ENCODE results near the gene WDR31. TPM values are rescaled to one million over a fixed set of nuclear protein-coding genes. Genes with fewer than 3 reads are reported as not detected.
A peak's percentile ranks its signal among the peaks of the same experiment; 100 is the strongest.

WDR31 gene
- total and polyA plus RNA-seq, 4 donors = 1.8 to 7.0 (median 4.0) TPM

GRCh38 chr9:113281356-113281755 lies 58.7 kb downstream of the WDR31 start:
- no peak for ATAC-seq (ENCODE audit: insufficient read depth, low FRiP score)
- WGBS, 2 donors = 97 to 98% methylated on average over 4 of the region's 4 CpGs

DNA sequence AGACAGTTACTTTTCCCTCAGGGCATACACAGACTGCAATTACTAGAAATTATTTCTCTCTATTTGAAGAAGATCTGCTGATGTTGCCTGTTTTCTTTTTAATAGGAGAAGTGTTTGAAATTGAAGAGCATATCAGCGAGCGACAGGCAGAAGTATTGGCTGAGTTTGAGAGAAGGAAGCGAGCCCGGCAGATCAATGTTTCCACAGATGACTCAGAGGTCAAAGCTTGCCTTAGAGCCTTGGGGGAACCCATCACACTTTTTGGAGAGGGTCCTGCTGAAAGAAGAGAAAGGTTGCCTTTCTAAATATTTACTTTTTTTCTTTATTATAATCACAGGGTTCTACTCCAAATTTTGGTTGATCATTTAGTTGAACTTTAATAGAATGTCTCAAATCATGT lies 61.2 kb downstream of the WDR31 start:
- DNase-seq (no peak), ATAC-seq (ENCODE audit: insufficient read depth, low FRiP score) (no peak)
- Histone ChIP-seq H3K36me3 (ENCODE audit: control insufficient read depth in 4 of 4, insufficient read depth in 4 of 4, low read length in 4 of 4) (peaks cover 26 to 43% (median 38%) of the 10 kb centered on the region in 4 donors), H3K9ac (ENCODE audit: insufficient read depth in 1 of 2, low read length in 2 of 2) (no peak overlapping the region), H3K9me3 (ENCODE audit: control insufficient read depth in 4 of 4, insufficient read depth in 3 of 4, low read length in 3 of 4) (no peaks in the 10 kb centered on the region), H3K27me3 (ENCODE audit: control insufficient read depth in 3 of 3, insufficient read depth in 3 of 3, low read length in 2 of 3) (no peaks in the 10 kb centered on the region), H3K4me1 (ENCODE audit: control insufficient read depth in 5 of 5, insufficient read depth in 5 of 5, low read length in 5 of 5) (peaks cover 0 to 18% (median 7%) of the 10 kb centered on the region in 5 donors), H3K27ac (ENCODE audit: low read depth in 1 of 2, low read length in 1 of 2) (no peak overlapping the region), H3K4me3 (no peak overlapping the region)
- TF ChIP-seq CTCF (IDR thresholded peaks at IDR 0.05; ENCODE audit: control extremely low read depth, extremely low read depth) = no peak
- WGBS, 2 donors = 91 to 93% methylated on average over 4 of the region's 4 CpGs

More at GRCh38 chr9:113281356-113281755, 58.7 kb downstream of the WDR31 start:
- peaks cover 0 to 4% (median 2%) of the 10 kb centered on the region in 5 donors for H3K4me1 ChIP-seq (ENCODE audit: control insufficient read depth in 5 of 5, insufficient read depth in 5 of 5, low read length in 5 of 5)
- H3K9me3 ChIP-seq (ENCODE audit: control insufficient read depth in 4 of 4, insufficient read depth in 3 of 4, low read length in 3 of 4) = no peaks in the 10 kb centered on the region
- no peak for TF ChIP-seq CTCF (IDR thresholded peaks at IDR 0.05; ENCODE audit: control extremely low read depth, extremely low read depth)
- H3K27ac ChIP-seq (ENCODE audit: low read depth in 1 of 2, low read length in 1 of 2) = no peak overlapping the region
- H3K36me3 ChIP-seq (ENCODE audit: control insufficient read depth in 4 of 4, insufficient read depth in 4 of 4, low read length in 4 of 4) = peaks cover 34 to 60% (median 52%) of the 10 kb centered on the region in 4 donors
- no peak overlapping the region for H3K9ac ChIP-seq (ENCODE audit: insufficient read depth in 1 of 2, low read length in 2 of 2)
- no peak for DNase-seq
- no peak overlapping the region for H3K4me3 ChIP-seq
- H3K27me3 ChIP-seq (ENCODE audit: control insufficient read depth in 3 of 3, insufficient read depth in 3 of 3, low read length in 2 of 3) = no peaks in the 10 kb centered on the region

DNA sequence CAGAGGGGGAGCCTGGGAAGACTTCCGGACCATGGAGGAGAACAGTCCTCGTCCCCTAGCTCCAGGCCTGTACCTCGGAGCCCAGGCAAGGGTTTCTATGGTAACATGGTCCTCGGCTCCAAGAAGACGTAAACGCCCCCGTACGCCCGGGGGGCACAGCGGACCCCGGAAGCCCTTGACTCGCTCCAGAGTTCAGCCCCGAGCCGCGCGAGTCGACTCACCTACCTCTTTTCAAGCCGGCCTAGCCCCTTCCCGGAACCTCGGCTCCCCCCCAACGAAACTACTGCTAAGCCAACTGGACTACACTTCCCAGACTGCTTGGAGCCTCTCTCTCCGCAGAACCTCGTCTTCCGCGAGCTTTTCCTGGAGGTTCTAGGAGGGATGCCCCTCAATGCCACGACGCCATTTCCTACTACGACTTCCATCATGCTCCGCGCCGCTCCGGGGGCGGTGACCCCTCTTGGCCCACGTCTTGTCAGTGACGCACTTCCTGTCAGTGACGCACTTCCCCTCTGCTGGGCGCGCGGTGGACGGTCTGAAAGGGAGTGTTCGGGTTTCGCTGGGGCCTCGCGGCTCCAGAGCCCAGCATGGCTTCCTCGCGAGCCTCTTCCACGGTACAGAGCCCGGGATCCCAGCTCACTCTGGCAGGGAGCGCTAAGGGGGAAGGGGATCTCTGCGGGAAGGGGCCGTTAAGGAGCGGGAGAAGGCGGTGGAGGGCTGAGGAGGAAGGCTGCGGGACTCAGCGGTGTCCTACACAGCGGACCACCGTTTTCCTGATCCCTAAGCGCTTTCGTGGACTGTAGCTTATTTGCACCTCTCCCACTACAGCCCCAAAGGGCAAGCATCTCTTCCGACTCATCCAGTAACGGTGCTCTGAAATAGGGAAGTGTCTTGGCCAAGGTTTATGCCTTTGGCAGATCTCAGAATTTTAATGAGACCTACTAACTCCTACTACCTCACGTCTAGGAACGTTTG lies 64.6 kb downstream of the WDR31 start, which contains the start of the genes CDC26 and PRPF4:
Gene CDC26, minus strand, starts transcription at position 416 of the 975 bp plus-strand sequence. CDS start 3,065 bp downstream, outside the sequence.
Gene PRPF4, plus strand, starts transcription at position 502 of the 975 bp plus-strand sequence. Its CDS starts 86 bp downstream, at position 588.
- TF ChIP-seq CTCF (IDR thresholded peaks at IDR 0.05; ENCODE audit: control extremely low read depth, extremely low read depth) = no peak
- H3K27ac ChIP-seq (ENCODE audit: low read depth in 1 of 2, low read length in 1 of 2) = peak within 1 kb of the TSS; percentile 92 to 96
- H3K4me1 ChIP-seq (ENCODE audit: control insufficient read depth in 5 of 5, insufficient read depth in 5 of 5, low read length in 5 of 5) = peaks cover 0 to 18% (median 7%) of the 10 kb centered on the region in 5 donors
- H3K27me3 ChIP-seq (ENCODE audit: control insufficient read depth in 3 of 3, insufficient read depth in 3 of 3, low read length in 2 of 3) = no peaks in the 10 kb centered on the region
- WGBS, 2 donors = 0% methylated on average over 63 of the region's 63 CpGs
- peak within 1 kb of the TSS; percentile 78 for H3K4me3 ChIP-seq
- ATAC-seq (ENCODE audit: insufficient read depth, low FRiP score) = peak; percentile 96
- peak; percentile 99 for DNase-seq
- H3K36me3 ChIP-seq (ENCODE audit: control insufficient read depth in 4 of 4, insufficient read depth in 4 of 4, low read length in 4 of 4) = peaks cover 25 to 41% (median 31%) of the 10 kb centered on the region in 4 donors
- H3K9ac ChIP-seq (ENCODE audit: insufficient read depth in 1 of 2, low read length in 2 of 2) = peak within 1 kb of the TSS; percentile 99
- H3K9me3 ChIP-seq (ENCODE audit: control insufficient read depth in 4 of 4, insufficient read depth in 3 of 4, low read length in 3 of 4) = no peaks in the 10 kb centered on the region
